HepG2 (cell line): Measurements from ENCODE around the gene DPAGT1. TPM values are rescaled to one million over a fixed set of nuclear protein-coding genes. Genes with fewer than 3 reads are reported as not detected.
A peak's percentile ranks its signal among the peaks of the same experiment; 100 is the strongest.

ENCODE experiments used
- AHR ChIP-seq: IDR thresholded peaks from 2 replicates; pipeline ENCODE4 v1.6.1; 2018; ENCODE audit warnings: missing genetic modification reagents, missing compliant biosample characterization
- BRCA1 ChIP-seq: sonication (generic); formaldehyde crosslinking; IDR thresholded peaks from 2 replicates; pipeline ENCODE4 v1.4.0; 2020; ENCODE audit warnings: missing genetic modification reagents
- CHD2 ChIP-seq: IDR thresholded peaks from 2 replicates; pipeline ENCODE4 v1.6.1; 2011; ENCODE audit warnings: low read depth, low read length, improper control_type of control experiment
- DR1 ChIP-seq: sonication (generic); formaldehyde crosslinking; IDR thresholded peaks from 2 replicates; pipeline ENCODE4 v1.8.0; 2021; ENCODE audit warnings: mild to moderate bottlenecking, missing genetic modification reagents, inconsistent platforms
- FOXJ3 ChIP-seq: sonication (generic); formaldehyde crosslinking; IDR thresholded peaks from 2 replicates; pipeline ENCODE4 v1.4.0; 2020; ENCODE audit warnings: missing genetic modification reagents, mild to moderate bottlenecking, borderline replicate concordance
- KDM5A ChIP-seq: fragments of 200-600 bp; sonication (generic); IDR thresholded peaks from 2 replicates; pipeline ENCODE4 v1.7.0; 2018; ENCODE audit warnings: antibody characterized with exemption, mild to moderate bottlenecking, low read length, borderline replicate concordance
- MBD4 ChIP-seq: IDR thresholded peaks from 2 replicates; pipeline ENCODE4 v1.6.1; 2012; ENCODE audit warnings: low read length, inconsistent platforms, borderline replicate concordance
- MTF1 ChIP-seq: sonication (generic); formaldehyde crosslinking; IDR thresholded peaks from 2 replicates; pipeline ENCODE4 v1.5.0; 2020; ENCODE audit warnings: missing genetic modification reagents
- POGZ ChIP-seq: sonication (generic); formaldehyde crosslinking; IDR thresholded peaks from 2 replicates; pipeline ENCODE4 v1.4.0; 2020; ENCODE audit warnings: mild to moderate bottlenecking, missing genetic modification reagents
- REPIN1 ChIP-seq: sonication (generic); formaldehyde crosslinking; IDR thresholded peaks from 2 replicates; pipeline ENCODE4 v1.8.0; 2022; ENCODE audit warnings: missing genetic modification reagents, low read depth, mild to moderate bottlenecking, borderline replicate concordance
- RFXAP ChIP-seq: sonication (generic); formaldehyde crosslinking; IDR thresholded peaks from 2 replicates; pipeline ENCODE4 v1.4.0; 2020; ENCODE audit warnings: missing genetic modification reagents, borderline replicate concordance
- ZNF17 ChIP-seq: sonication (generic); formaldehyde crosslinking; IDR thresholded peaks from 2 replicates; pipeline ENCODE4 v1.5.0; 2020; ENCODE audit warnings: mild to moderate bottlenecking, missing genetic modification reagents
- ZNF207 ChIP-seq: fragments of 450-650 bp; IDR thresholded peaks from 2 replicates; pipeline ENCODE4 v1.6.1; 2016; ENCODE audit warnings: antibody characterized with exemption, borderline replicate concordance
- ZNF263 ChIP-seq: sonication (generic); formaldehyde crosslinking; IDR thresholded peaks from 2 replicates; pipeline ENCODE4 v1.4.0; 2020; ENCODE audit warnings: missing genetic modification reagents
- ZNF264 ChIP-seq: sonication (generic); formaldehyde crosslinking; IDR thresholded peaks from 2 replicates; pipeline ENCODE4 v1.4.0; 2020; ENCODE audit warnings: missing genetic modification reagents
- ZNF720 ChIP-seq: sonication (generic); formaldehyde crosslinking; IDR thresholded peaks from 2 replicates; pipeline ENCODE4 v1.4.0; 2020; ENCODE audit warnings: missing genetic modification reagents
- ZNF777 ChIP-seq: sonication (generic); formaldehyde crosslinking; IDR thresholded peaks from 2 replicates; pipeline ENCODE4 v1.4.0; 2020; ENCODE audit warnings: missing genetic modification reagents
- ZNF781 ChIP-seq: sonication (generic); formaldehyde crosslinking; IDR thresholded peaks from 2 replicates; pipeline ENCODE4 v1.5.1; 2020; ENCODE audit warnings: borderline replicate concordance, mild to moderate bottlenecking, missing genetic modification reagents; ENCODE audit errors: not compliant biosample characterization
- ZSCAN9 ChIP-seq: IDR thresholded peaks from 2 replicates; pipeline ENCODE4 v1.6.1; 2016; ENCODE audit warnings: borderline replicate concordance
- polyA plus RNA-seq, 8 experiments: library from polyadenylated mRNA; depleted of rRNA in 3 of 8; stranded (reverse) in 7 of 8; unstranded in 1 of 8; fragments of >200 nt; fragmentation: Illumina TruSeq in 4 of 8; extraction: Trizol in 4 of 8; gene quantifications; 2 replicates each; pipeline versions ENCODE4 v1.2.1 to v1.2.3, GENCODE V29; 2011 to 2016; ENCODE audit warnings: low read depth in 4 of 8, missing spikeins in 1 of 8, mixed read lengths in 1 of 8; ENCODE audit not compliant: insufficient read depth in 1 of 8
- total RNA-seq, 5 experiments: library from RNA; depleted of rRNA; stranded (reverse); fragments of >200 nt; fragmentation: Illumina TruSeq; extraction: Trizol; gene quantifications; 2 replicates each; pipeline ENCODE4 v1.2.3, GENCODE V29; 2016; ENCODE audit warnings: low read depth in 1 of 5
- TF ChIP-seq, protein P1 (sequence below): sonication (generic); formaldehyde crosslinking; IDR thresholded peaks from 2 replicates; pipeline ENCODE4 v1.5.0; 2020; ENCODE audit warnings: missing genetic modification reagents, mild to moderate bottlenecking, borderline replicate concordance
- TF ChIP-seq, protein P2 (sequence below): sonication (generic); formaldehyde crosslinking; IDR thresholded peaks from 2 replicates; pipeline ENCODE4 v1.4.0; 2020; ENCODE audit warnings: missing genetic modification reagents, borderline replicate concordance
- TF ChIP-seq, protein P3 (sequence below), 2 experiments: sonication (generic) in 1 of 2; formaldehyde crosslinking in 1 of 2; IDR thresholded peaks; 2 replicates each; pipeline versions ENCODE4 v1.4.0 to v1.6.1; 2018 to 2020; ENCODE audit warnings: missing genetic modification reagents in 2 of 2, borderline replicate concordance in 1 of 2, low read depth in 1 of 2, mild to moderate bottlenecking in 1 of 2, missing biosample characterization in 1 of 2
- TF ChIP-seq, protein P4 (sequence below): sonication (generic); formaldehyde crosslinking; IDR thresholded peaks from 2 replicates; pipeline ENCODE4 v1.5.0; 2020; ENCODE audit warnings: missing genetic modification reagents
- TF ChIP-seq, protein P5 (sequence below): sonication (generic); formaldehyde crosslinking; IDR thresholded peaks from 2 replicates; pipeline ENCODE4 v1.4.0; 2020; ENCODE audit warnings: missing genetic modification reagents

DPAGT1 gene
- total and polyA plus RNA-seq, 2 of the 13 experiments (the other 11 are each of a cell fraction or from before 2014, with no cell fraction given), result 37.6 to 70.7 TPM

DNA sequence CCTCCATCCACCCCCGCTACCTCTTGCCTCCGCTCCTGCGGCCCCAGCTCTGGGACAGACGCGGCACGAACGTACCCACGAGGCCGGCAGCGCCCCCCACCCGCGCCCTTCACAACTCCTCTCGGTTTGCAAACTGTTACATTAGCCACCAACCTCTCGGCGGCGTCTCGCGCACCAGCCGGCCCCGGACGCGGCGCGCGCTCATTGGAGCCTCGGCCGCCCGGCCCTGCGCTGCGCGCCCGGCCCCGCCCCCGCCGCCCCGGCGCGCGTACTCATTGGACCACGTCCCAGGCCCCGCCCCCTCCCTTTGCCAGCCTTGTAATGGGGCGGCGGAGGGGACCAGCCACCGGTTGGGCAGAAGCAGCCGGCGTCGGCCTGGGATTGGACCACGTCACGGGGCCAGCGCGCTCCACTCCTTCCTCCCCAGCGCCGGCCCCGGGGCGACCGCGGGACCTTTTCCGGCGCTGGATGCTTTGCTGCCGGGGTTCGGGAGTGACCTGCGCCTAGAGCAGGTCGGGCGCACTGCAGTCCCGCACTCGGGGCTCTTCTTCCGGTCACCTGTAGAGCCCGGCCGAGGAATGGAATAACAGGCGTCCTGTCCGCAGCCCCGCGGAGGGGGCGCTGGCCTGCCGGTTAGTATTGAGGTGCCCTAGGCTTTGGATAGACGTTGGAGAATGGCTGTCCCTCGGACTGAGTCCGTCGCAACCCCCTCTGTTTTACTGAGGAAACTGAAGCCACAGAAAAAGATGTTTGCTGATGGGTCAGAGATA lies 44.5 kb downstream of the DPAGT1 start, which contains the start of gene HYOU1 (continued):
- TF ChIP-seq ZNF777 (peak; percentile 65; the same call in 1 of the 2 replicates), REPIN1 (CRISPR knock-in tag) (peak; percentile 45; the same call in 1 of the 2 replicates), CHD2 (peak; percentile 49; the same call in 1 of the 2 replicates), ZNF17 (CRISPR knock-in tag) (no peak), MTF1 (CRISPR knock-in tag) (no peak), AHR (CRISPR knock-in tag) (no peak), POGZ (CRISPR knock-in tag) (no peak), FOXJ3 (CRISPR knock-in tag) (no peak), DR1 (no peak), ZNF263 (CRISPR knock-in tag) (peak; percentile 51; the same call in 1 of the 2 replicates), ZNF207 (no peak), MBD4 (no peak), BRCA1 (CRISPR knock-in tag) (no peak), ZSCAN9 (CRISPR knock-in tag) (no peak), ZNF720 (CRISPR knock-in tag) (no peak), KDM5A (peak; percentile 51; the same call in 1 of the 2 replicates), RFXAP (CRISPR knock-in tag) (peak; percentile 70; the same call in 1 of the 2 replicates), ZNF781 (CRISPR knock-in tag) (no peak), ZNF264 (CRISPR knock-in tag) (peak; percentile 27; the same call in 1 of the 2 replicates)
- TF ChIP-seq, protein P1, sequence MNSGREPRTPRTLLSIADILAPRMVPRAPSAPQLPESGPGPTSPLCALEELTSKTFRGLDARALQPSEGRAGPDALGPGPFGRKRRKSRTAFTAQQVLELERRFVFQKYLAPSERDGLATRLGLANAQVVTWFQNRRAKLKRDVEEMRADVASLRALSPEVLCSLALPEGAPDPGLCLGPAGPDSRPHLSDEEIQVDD (CRISPR knock-in tag), result no peak
- TF ChIP-seq, protein P2, sequence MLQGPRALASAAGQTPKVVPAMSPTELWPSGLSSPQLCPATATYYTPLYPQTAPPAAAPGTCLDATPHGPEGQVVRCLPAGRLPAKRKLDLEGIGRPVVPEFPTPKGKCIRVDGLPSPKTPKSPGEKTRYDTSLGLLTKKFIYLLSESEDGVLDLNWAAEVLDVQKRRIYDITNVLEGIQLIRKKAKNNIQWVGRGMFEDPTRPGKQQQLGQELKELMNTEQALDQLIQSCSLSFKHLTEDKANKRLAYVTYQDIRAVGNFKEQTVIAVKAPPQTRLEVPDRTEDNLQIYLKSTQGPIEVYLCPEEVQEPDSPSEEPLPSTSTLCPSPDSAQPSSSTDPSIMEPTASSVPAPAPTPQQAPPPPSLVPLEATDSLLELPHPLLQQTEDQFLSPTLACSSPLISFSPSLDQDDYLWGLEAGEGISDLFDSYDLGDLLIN (CRISPR knock-in tag), result no peak
- TF ChIP-seq, protein P3, sequence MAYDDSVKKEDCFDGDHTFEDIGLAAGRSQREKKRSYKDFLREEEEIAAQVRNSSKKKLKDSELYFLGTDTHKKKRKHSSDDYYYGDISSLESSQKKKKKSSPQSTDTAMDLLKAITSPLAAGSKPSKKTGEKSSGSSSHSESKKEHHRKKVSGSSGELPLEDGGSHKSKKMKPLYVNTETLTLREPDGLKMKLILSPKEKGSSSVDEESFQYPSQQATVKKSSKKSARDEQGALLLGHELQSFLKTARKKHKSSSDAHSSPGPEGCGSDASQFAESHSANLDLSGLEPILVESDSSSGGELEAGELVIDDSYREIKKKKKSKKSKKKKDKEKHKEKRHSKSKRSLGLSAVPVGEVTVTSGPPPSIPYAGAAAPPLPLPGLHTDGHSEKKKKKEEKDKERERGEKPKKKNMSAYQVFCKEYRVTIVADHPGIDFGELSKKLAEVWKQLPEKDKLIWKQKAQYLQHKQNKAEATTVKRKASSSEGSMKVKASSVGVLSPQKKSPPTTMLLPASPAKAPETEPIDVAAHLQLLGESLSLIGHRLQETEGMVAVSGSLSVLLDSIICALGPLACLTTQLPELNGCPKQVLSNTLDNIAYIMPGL (CRISPR knock-in tag; IDR thresholded peaks at IDR 0.05; ENCODE audit: borderline replicate concordance in 1 of 2, low read depth in 1 of 2), result 0 out of 4 replicates have a peak, but pooled peaks of 1 of the 2 experiments have one; percentile 42
- TF ChIP-seq, protein P4, sequence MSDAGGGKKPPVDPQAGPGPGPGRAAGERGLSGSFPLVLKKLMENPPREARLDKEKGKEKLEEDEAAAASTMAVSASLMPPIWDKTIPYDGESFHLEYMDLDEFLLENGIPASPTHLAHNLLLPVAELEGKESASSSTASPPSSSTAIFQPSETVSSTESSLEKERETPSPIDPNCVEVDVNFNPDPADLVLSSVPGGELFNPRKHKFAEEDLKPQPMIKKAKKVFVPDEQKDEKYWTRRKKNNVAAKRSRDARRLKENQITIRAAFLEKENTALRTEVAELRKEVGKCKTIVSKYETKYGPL (CRISPR knock-in tag), result no peak
- TF ChIP-seq, protein P5, sequence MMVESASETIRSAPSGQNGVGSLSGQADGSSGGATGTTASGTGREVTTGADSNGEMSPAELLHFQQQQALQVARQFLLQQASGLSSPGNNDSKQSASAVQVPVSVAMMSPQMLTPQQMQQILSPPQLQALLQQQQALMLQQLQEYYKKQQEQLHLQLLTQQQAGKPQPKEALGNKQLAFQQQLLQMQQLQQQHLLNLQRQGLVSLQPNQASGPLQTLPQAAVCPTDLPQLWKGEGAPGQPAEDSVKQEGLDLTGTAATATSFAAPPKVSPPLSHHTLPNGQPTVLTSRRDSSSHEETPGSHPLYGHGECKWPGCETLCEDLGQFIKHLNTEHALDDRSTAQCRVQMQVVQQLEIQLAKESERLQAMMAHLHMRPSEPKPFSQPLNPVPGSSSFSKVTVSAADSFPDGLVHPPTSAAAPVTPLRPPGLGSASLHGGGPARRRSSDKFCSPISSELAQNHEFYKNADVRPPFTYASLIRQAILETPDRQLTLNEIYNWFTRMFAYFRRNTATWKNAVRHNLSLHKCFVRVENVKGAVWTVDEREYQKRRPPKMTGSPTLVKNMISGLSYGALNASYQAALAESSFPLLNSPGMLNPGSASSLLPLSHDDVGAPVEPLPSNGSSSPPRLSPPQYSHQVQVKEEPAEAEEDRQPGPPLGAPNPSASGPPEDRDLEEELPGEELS, result no peak
